ENCODE data around the gene ENPEP.
"Not testable (repeated sequence)": the region's sequence is repeated elsewhere in the genome, so short reads cannot be mapped to it uniquely, and the experiment has no call there.

Gene ENPEP

GRCh38 chr4:110472583-110473329, 3.2 kb upstream of the ENPEP start:
- no peak overlapping the region for H3K27ac ChIP-seq (ENCODE audit: low read length, poor library complexity, severe bottlenecking)
- no peak overlapping the region for H4K8ac ChIP-seq (ENCODE audit: low read length)
- no peak overlapping the region for H4K91ac ChIP-seq (ENCODE audit: low read length)
- no peak overlapping the region for H3K4ac ChIP-seq (ENCODE audit: low read depth in 1 of 2, low read length in 2 of 2)
- H3K9me3 ChIP-seq (ENCODE audit: control insufficient read depth, low read length): peaks cover 2% of the 10 kb centered on the region
- DNase-seq: no peak
- H2BK15ac ChIP-seq (ENCODE audit: low read depth, poor library complexity, severe bottlenecking): no peak overlapping the region
- no peaks in the 10 kb centered on the region for H3K79me1 ChIP-seq (replicated peaks; ENCODE audit: low read length, poor library complexity, severe bottlenecking)
- 45% methylated on average over 8 of the region's 8 CpGs for WGBS
- no peak overlapping the region for H2BK120ac ChIP-seq (ENCODE audit: low read depth, low read length)
- H2BK5ac ChIP-seq (ENCODE audit: low read depth, low read length, poor library complexity, severe bottlenecking): no peak overlapping the region
- no peaks in the 10 kb centered on the region for H3K36me3 ChIP-seq (ENCODE audit: control insufficient read depth in 1 of 2, insufficient read depth in 2 of 2, low read depth in 1 of 2, low read length in 2 of 2)
- H3K4me1 ChIP-seq (ENCODE audit: control insufficient read depth, insufficient read depth, low read depth, low read length): peaks cover 13% of the 10 kb centered on the region
- peaks cover 0 to 3% of the 10 kb centered on the region in 2 experiments for H3K27me3 ChIP-seq (ENCODE audit: control insufficient read depth in 1 of 2, insufficient read depth in 1 of 2, low read length in 2 of 2)
- no peak overlapping the region for H2BK12ac ChIP-seq (ENCODE audit: low read length in 2 of 2)
- no peak overlapping the region for H3K14ac ChIP-seq (ENCODE audit: low read length in 2 of 2)
- H3K23ac ChIP-seq (ENCODE audit: low read length in 2 of 2): no peak overlapping the region
- H3K9ac ChIP-seq (ENCODE audit: low read length): no peak overlapping the region
- H3K4me2 ChIP-seq (ENCODE audit: low read length, poor library complexity, severe bottlenecking): no peak overlapping the region
- H2AK5ac ChIP-seq (ENCODE audit: low read length, severe bottlenecking): peak overlapping the region; percentile 69
- H2AFZ ChIP-seq (ENCODE audit: low read depth, low read length): no peak overlapping the region
- H3K4me3 ChIP-seq (ENCODE audit: insufficient read depth in 1 of 2, low read depth in 1 of 2, low read length in 2 of 2): no peak overlapping the region
- H3K18ac ChIP-seq (ENCODE audit: low read depth in 1 of 2, low read length in 2 of 2): no peak overlapping the region

GRCh38 chr4:110474481-110474880, 1.5 kb upstream of the ENPEP start:
- no peak overlapping the region for H3K14ac ChIP-seq (ENCODE audit: low read length in 2 of 2)
- 55% methylated on average over 5 of the region's 5 CpGs for WGBS
- no peak overlapping the region for H3K4me3 ChIP-seq (ENCODE audit: insufficient read depth in 1 of 2, low read depth in 1 of 2, low read length in 2 of 2)
- no peak overlapping the region for H2AFZ ChIP-seq (ENCODE audit: low read depth, low read length)
- H2BK12ac ChIP-seq (ENCODE audit: low read length in 2 of 2): no peak overlapping the region
- H2BK5ac ChIP-seq (ENCODE audit: low read depth, low read length, poor library complexity, severe bottlenecking): no peak overlapping the region
- H3K4ac ChIP-seq (ENCODE audit: low read depth in 1 of 2, low read length in 2 of 2): no peak overlapping the region
- H3K9ac ChIP-seq (ENCODE audit: low read length): no peak overlapping the region
- H3K4me1 ChIP-seq (ENCODE audit: control insufficient read depth, insufficient read depth, low read depth, low read length): peaks cover 13% of the 10 kb centered on the region
- H3K79me1 ChIP-seq (replicated peaks; ENCODE audit: low read length, poor library complexity, severe bottlenecking): no peaks in the 10 kb centered on the region
- peaks cover under 1% of the 10 kb centered on the region for H3K9me3 ChIP-seq (ENCODE audit: control insufficient read depth, low read length)
- DNase-seq: no peak
- no peak overlapping the region for H2AK5ac ChIP-seq (ENCODE audit: low read length, severe bottlenecking)
- no peak overlapping the region for H2BK120ac ChIP-seq (ENCODE audit: low read depth, low read length)
- H3K4me2 ChIP-seq (ENCODE audit: low read length, poor library complexity, severe bottlenecking): no peak overlapping the region
- no peak overlapping the region for H3K18ac ChIP-seq (ENCODE audit: low read depth in 1 of 2, low read length in 2 of 2)
- H3K27me3 ChIP-seq (ENCODE audit: control insufficient read depth in 1 of 2, insufficient read depth in 1 of 2, low read length in 2 of 2): peaks cover 0 to 3% of the 10 kb centered on the region in 2 experiments
- H4K91ac ChIP-seq (ENCODE audit: low read length): no peak overlapping the region
- H2BK15ac ChIP-seq (ENCODE audit: low read depth, poor library complexity, severe bottlenecking): no peak overlapping the region
- no peak overlapping the region for H3K23ac ChIP-seq (ENCODE audit: low read length in 2 of 2)
- H3K36me3 ChIP-seq (ENCODE audit: control insufficient read depth in 1 of 2, insufficient read depth in 2 of 2, low read depth in 1 of 2, low read length in 2 of 2): no peaks in the 10 kb centered on the region
- H4K8ac ChIP-seq (ENCODE audit: low read length): no peak overlapping the region
- no peak overlapping the region for H3K27ac ChIP-seq (ENCODE audit: low read length, poor library complexity, severe bottlenecking)

GRCh38 chr4:110475080-110475479, 875 bp upstream of the ENPEP start:
- H3K36me3 ChIP-seq (ENCODE audit: control insufficient read depth in 1 of 2, insufficient read depth in 2 of 2, low read depth in 1 of 2, low read length in 2 of 2); H2AFZ ChIP-seq (ENCODE audit: low read depth, low read length); H3K18ac ChIP-seq (ENCODE audit: low read depth in 1 of 2, low read length in 2 of 2); H3K14ac ChIP-seq (ENCODE audit: low read length in 2 of 2); H2BK12ac ChIP-seq (ENCODE audit: low read length in 2 of 2); H3K4ac ChIP-seq (ENCODE audit: low read depth in 1 of 2, low read length in 2 of 2); H3K4me3 ChIP-seq (ENCODE audit: insufficient read depth in 1 of 2, low read depth in 1 of 2, low read length in 2 of 2); H2BK5ac ChIP-seq (ENCODE audit: low read depth, low read length, poor library complexity, severe bottlenecking); H3K4me2 ChIP-seq (ENCODE audit: low read length, poor library complexity, severe bottlenecking); H3K9ac ChIP-seq (ENCODE audit: low read length); H4K91ac ChIP-seq (ENCODE audit: low read length); DNase-seq; H3K23ac ChIP-seq (ENCODE audit: low read length in 2 of 2); H3K9me3 ChIP-seq (ENCODE audit: control insufficient read depth, low read length); H2BK120ac ChIP-seq (ENCODE audit: low read depth, low read length); H2BK15ac ChIP-seq (ENCODE audit: low read depth, poor library complexity, severe bottlenecking); H3K79me1 ChIP-seq (replicated peaks; ENCODE audit: low read length, poor library complexity, severe bottlenecking); H4K8ac ChIP-seq (ENCODE audit: low read length); H3K27ac ChIP-seq (ENCODE audit: low read length, poor library complexity, severe bottlenecking); H3K27me3 ChIP-seq (ENCODE audit: control insufficient read depth in 1 of 2, insufficient read depth in 1 of 2, low read length in 2 of 2); H2AK5ac ChIP-seq (ENCODE audit: low read length, severe bottlenecking): not testable (repeated sequence)
- H3K4me1 ChIP-seq (ENCODE audit: control insufficient read depth, insufficient read depth, low read depth, low read length): peaks cover 13% of the 10 kb centered on the region
- 84% methylated on average over 7 of the region's 7 CpGs for WGBS

GRCh38 chr4:110477836-110478235, 1.9 kb downstream of the ENPEP start:
- Histone ChIP-seq H3K9ac (ENCODE audit: low read length) (no peak overlapping the region), H3K79me1 (replicated peaks; ENCODE audit: low read length, poor library complexity, severe bottlenecking) (no peaks in the 10 kb centered on the region), H3K4me3 (ENCODE audit: insufficient read depth in 1 of 2, low read depth in 1 of 2, low read length in 2 of 2) (no peak overlapping the region), H3K36me3 (ENCODE audit: control insufficient read depth in 1 of 2, insufficient read depth in 2 of 2, low read depth in 1 of 2, low read length in 2 of 2) (no peaks in the 10 kb centered on the region), H2BK5ac (ENCODE audit: low read depth, low read length, poor library complexity, severe bottlenecking) (no peak overlapping the region), H3K27me3 (ENCODE audit: control insufficient read depth in 1 of 2, insufficient read depth in 1 of 2, low read length in 2 of 2) (peaks cover 0 to 3% of the 10 kb centered on the region in 2 experiments), H2BK12ac (ENCODE audit: low read length in 2 of 2) (no peak overlapping the region), H2AK5ac (ENCODE audit: low read length, severe bottlenecking) (no peak overlapping the region), H2BK120ac (ENCODE audit: low read depth, low read length) (no peak overlapping the region), H3K4me2 (ENCODE audit: low read length, poor library complexity, severe bottlenecking) (no peak overlapping the region), H4K8ac (ENCODE audit: low read length) (no peak overlapping the region), H3K4me1 (ENCODE audit: control insufficient read depth, insufficient read depth, low read depth, low read length) (peaks cover 8% of the 10 kb centered on the region), H3K9me3 (ENCODE audit: control insufficient read depth, low read length) (no peaks in the 10 kb centered on the region), H4K91ac (ENCODE audit: low read length) (no peak overlapping the region), H3K4ac (ENCODE audit: low read depth in 1 of 2, low read length in 2 of 2) (no peak overlapping the region), H3K14ac (ENCODE audit: low read length in 2 of 2) (no peak overlapping the region), H2BK15ac (ENCODE audit: low read depth, poor library complexity, severe bottlenecking) (no peak overlapping the region), H3K18ac (ENCODE audit: low read depth in 1 of 2, low read length in 2 of 2) (no peak overlapping the region), H3K27ac (ENCODE audit: low read length, poor library complexity, severe bottlenecking) (no peak overlapping the region), H2AFZ (ENCODE audit: low read depth, low read length) (no peak overlapping the region), H3K23ac (ENCODE audit: low read length in 2 of 2) (no peak overlapping the region)
- DNase-seq: no peak
- no CpG with 5 or more reads among the region's 1 CpG for WGBS

All from mesenchymal stem cell (in vitro differentiated cells and primary cell).